Measurements from ENCODE around the gene ZNF546.
A peak's percentile ranks its signal among the peaks of the same experiment; 100 is the strongest.

ZNF546 gene

GRCh38 chr19:39987167-39987566, 9.7 kb upstream of the ZNF546 start:
- TF ChIP-seq CTCF (conservative IDR thresholded peaks at IDR 0.05; ENCODE audit: low read length) = no peak
- no peak for DNase-seq (ENCODE audit: low read depth)
- H3K4me3 ChIP-seq (ENCODE audit: low read length) = no peak overlapping the region

GRCh38 chr19:39987596-39987995, 9.3 kb upstream of the ZNF546 start:
- no peak for TF ChIP-seq CTCF (conservative IDR thresholded peaks at IDR 0.05; ENCODE audit: low read length)
- no peak overlapping the region for H3K4me3 ChIP-seq (ENCODE audit: low read length)
- no peak for DNase-seq (ENCODE audit: low read depth)

GRCh38 chr19:39993605-39994004, 3.3 kb upstream of the ZNF546 start:
- H3K4me3 ChIP-seq (ENCODE audit: low read length) = no peak overlapping the region
- no peak for DNase-seq (ENCODE audit: low read depth)
- TF ChIP-seq CTCF (conservative IDR thresholded peaks at IDR 0.05; ENCODE audit: low read length) = no peak

GRCh38 chr19:39994361-39994760, 2.5 kb upstream of the ZNF546 start:
- TF ChIP-seq CTCF (conservative IDR thresholded peaks at IDR 0.05; ENCODE audit: low read length) = no peak
- DNase-seq (ENCODE audit: low read depth) = no peak
- H3K4me3 ChIP-seq (ENCODE audit: low read length) = no peak overlapping the region

GRCh38 chr19:39995794-39996193, 1.1 kb upstream of the ZNF546 start:
- DNase-seq (ENCODE audit: low read depth) = no peak
- H3K4me3 ChIP-seq (ENCODE audit: low read length) = peak overlapping the region; percentile 92
- no peak for TF ChIP-seq CTCF (conservative IDR thresholded peaks at IDR 0.05; ENCODE audit: low read length)

- TF ChIP-seq CTCF (conservative IDR thresholded peaks at IDR 0.05; ENCODE audit: low read length) = no peak
- DNase-seq (ENCODE audit: low read depth) = peak; percentile 61
- H3K4me3 ChIP-seq (ENCODE audit: low read length) = peak overlapping the region; percentile 92
Observed at GRCh38 chr19:39996218-39996810, 546 bp upstream of the ZNF546 start.

- TF ChIP-seq CTCF (conservative IDR thresholded peaks at IDR 0.05; ENCODE audit: low read length) = no peak
- H3K4me3 ChIP-seq (ENCODE audit: low read length) = peak overlapping the region; percentile 92
- peak; percentile 28 for DNase-seq (ENCODE audit: low read depth)
Observed at GRCh38 chr19:39997638-39998216, 867 bp downstream of the ZNF546 start.
